ENCODE measurements around the gene SMYD3.

SMYD3 gene

DNA sequence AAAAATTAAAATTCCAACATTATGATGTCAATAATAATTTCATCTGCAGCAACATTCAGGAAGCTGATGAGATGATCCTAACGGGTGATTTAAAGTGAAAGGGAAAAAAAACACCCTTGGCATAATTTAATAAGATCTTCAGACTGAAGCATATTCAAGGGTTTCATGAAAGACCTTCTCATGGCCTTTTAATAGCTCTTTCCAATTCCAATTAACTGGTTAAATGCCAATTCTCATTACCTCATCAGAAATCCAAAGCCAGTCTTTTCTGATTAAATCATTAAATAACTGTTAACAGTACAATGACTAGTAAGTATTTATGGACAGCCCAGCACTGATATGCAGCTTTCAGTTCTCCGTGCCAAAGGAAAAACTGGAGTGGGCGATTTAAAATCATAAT is 407.5 kb downstream of the SMYD3 start:
- no peaks in the 10 kb centered on the region for H3K27me3 ChIP-seq (ENCODE audit: insufficient read depth, poor library complexity, severe bottlenecking)
- no peak overlapping the region for H3K27ac ChIP-seq (replicated peaks)
- TF ChIP-seq GABPA (IDR thresholded peaks at IDR 0.05; ENCODE audit: low read depth) (no peak), POLR2AphosphoS5 (IDR thresholded peaks at IDR 0.05; ENCODE audit: low read depth) (no peak), REST (IDR thresholded peaks at IDR 0.05; ENCODE audit: insufficient replicate concordance, low read depth) (no peak), SPI1 (IDR thresholded peaks at IDR 0.05; ENCODE audit: borderline replicate concordance, low read depth) (no peak), CTCF (IDR thresholded peaks at IDR 0.05; ENCODE audit: insufficient read depth, low read length) (no peak)
- H3K4me3 ChIP-seq (replicated peaks; ENCODE audit: insufficient read depth, low read length), result no peak overlapping the region
- DNase-seq (ENCODE audit: low read depth in 1 of 2, low spot score in 1 of 2), result no peak

GRCh38 chr1:246096356-246096755 is 410.7 kb downstream of the SMYD3 start:
- DNase-seq (ENCODE audit: low read depth in 1 of 2, low spot score in 1 of 2), result no peak
- no peak for TF ChIP-seq POLR2AphosphoS5 (IDR thresholded peaks at IDR 0.05; ENCODE audit: low read depth)
- no peak for TF ChIP-seq REST (IDR thresholded peaks at IDR 0.05; ENCODE audit: insufficient replicate concordance, low read depth)
- TF ChIP-seq SPI1 (IDR thresholded peaks at IDR 0.05; ENCODE audit: borderline replicate concordance, low read depth), result no peak
- TF ChIP-seq CTCF (IDR thresholded peaks at IDR 0.05; ENCODE audit: insufficient read depth, low read length), result no peak
- TF ChIP-seq GABPA (IDR thresholded peaks at IDR 0.05; ENCODE audit: low read depth), result no peak
- Histone ChIP-seq H3K4me3 (replicated peaks; ENCODE audit: insufficient read depth, low read length) (no peak overlapping the region), H3K27me3 (ENCODE audit: insufficient read depth, poor library complexity, severe bottlenecking) (no peaks in the 10 kb centered on the region), H3K27ac (replicated peaks) (no peak overlapping the region)

GRCh38 chr1:246095443-246095842 is 411.6 kb downstream of the SMYD3 start:
- no peak overlapping the region for H3K4me3 ChIP-seq (replicated peaks; ENCODE audit: insufficient read depth, low read length)
- no peaks in the 10 kb centered on the region for H3K27me3 ChIP-seq (ENCODE audit: insufficient read depth, poor library complexity, severe bottlenecking)
- no peak overlapping the region for H3K27ac ChIP-seq (replicated peaks)
- DNase-seq (ENCODE audit: low read depth in 1 of 2, low spot score in 1 of 2), result no peak
- TF ChIP-seq POLR2AphosphoS5 (IDR thresholded peaks at IDR 0.05; ENCODE audit: low read depth), result no peak
- no peak for TF ChIP-seq REST (IDR thresholded peaks at IDR 0.05; ENCODE audit: insufficient replicate concordance, low read depth)
- no peak for TF ChIP-seq CTCF (IDR thresholded peaks at IDR 0.05; ENCODE audit: insufficient read depth, low read length)
- no peak for TF ChIP-seq SPI1 (IDR thresholded peaks at IDR 0.05; ENCODE audit: borderline replicate concordance, low read depth)
